ENCODE measurements around the gene RTL1. TPM values are rescaled to one million over a fixed set of nuclear protein-coding genes. Genes with fewer than 3 reads are reported as not detected.

The RTL1 gene
- total RNA-seq, 1 experiment from 2014 or later, result not detected

DNA sequence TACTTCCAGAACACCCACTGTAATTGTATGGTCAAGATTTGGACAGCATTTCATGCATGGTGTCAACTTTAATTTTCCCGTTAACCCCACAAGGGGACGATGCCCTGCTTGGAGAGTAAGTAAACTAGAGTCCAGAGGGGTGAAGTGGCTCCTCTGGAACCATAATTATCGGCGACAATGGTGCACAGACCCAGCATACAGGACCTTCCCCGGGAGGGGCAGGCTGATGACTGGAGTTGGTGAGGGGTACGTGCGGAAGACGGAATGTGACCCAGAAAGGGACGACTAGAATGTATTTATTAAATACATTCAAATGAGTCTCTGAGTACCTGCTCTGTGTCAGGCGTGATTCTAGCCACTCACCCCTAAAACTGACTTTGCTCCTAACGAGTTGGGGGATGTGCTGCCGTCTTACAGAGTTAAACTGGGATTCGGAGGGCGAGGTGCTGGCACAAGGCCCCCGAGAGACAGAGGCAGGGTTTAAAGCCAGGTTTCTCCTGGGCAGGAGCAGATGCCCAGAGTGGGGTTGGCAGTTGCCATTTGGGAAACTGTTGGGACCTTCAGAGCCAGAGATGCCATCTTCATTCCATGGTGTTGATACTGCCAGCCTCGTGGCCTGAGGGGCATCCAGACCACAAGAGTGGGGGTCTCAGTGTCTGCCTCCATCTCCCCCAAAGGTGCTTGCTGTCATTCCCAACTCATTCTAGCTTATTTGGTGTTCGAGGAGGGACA, 10.9 kb downstream of the RTL1 start:
- no peaks in the 10 kb centered on the region for H3K4me1 ChIP-seq (replicated peaks)
- H3K27me3 ChIP-seq (replicated peaks), result no peaks in the 10 kb centered on the region
- H3K9me3 ChIP-seq (replicated peaks), result no peaks in the 10 kb centered on the region
- DNase-seq (ENCODE audit: low read depth in 1 of 2, low spot score in 2 of 2), result no peak
- H3K36me3 ChIP-seq, result peaks cover 31% of the 10 kb centered on the region
- no peak overlapping the region for H3K4me3 ChIP-seq
- H3K27ac ChIP-seq, result no peak overlapping the region

DNA sequence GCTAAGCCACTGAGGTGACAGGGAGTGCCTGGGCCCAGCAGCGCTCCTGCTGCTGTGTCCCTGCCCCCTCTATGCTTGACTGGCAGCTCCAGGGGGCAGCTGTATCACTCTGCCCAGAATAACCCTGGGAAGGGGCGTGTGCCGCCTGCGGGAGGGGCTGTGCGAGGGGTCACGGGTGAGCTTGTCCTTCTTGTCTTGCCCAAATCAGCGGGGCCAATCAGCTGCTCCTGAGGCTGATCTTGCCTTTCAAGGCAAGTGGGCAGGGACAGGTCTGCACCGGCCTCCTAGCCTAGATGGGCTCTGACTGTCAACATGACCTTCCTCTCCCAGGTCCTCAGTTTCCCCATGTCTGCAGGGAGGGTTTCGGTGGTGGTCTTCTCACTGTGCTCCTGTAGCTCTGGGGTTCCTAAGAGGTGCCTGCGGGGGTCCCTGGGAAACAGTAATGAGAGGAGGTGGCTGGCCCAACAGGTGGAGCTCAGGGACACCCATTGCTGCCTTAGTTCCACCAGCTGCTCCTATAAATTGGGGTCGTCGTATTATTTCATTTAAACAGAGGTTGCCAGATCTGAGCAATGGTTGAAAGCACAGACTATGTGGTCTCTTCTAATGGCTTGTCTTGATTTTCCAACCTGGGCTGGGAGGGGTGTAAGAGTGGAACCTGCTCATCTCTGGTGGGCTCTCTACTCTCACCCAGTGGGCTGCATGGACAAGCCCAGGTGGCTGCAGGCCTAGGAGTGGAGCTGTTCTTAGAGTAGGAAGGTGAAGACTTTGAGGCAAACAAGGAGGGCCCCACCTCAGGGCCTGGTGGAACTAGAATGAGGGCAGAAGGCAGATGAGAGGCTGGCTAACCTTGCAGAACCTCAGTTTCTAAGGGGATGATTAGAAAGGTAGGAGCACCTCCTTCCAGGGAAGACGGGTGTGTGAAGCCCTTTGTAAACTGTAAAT, 11.7 kb downstream of the RTL1 start:
- no peaks in the 10 kb centered on the region for H3K9me3 ChIP-seq (replicated peaks)
- H3K36me3 ChIP-seq, result peaks cover 36% of the 10 kb centered on the region
- no peak overlapping the region for H3K4me3 ChIP-seq
- DNase-seq (ENCODE audit: low read depth in 1 of 2, low spot score in 2 of 2), result no peak
- H3K4me1 ChIP-seq (replicated peaks), result no peaks in the 10 kb centered on the region
- H3K27me3 ChIP-seq (replicated peaks), result no peaks in the 10 kb centered on the region
- H3K27ac ChIP-seq, result no peak overlapping the region

DNA sequence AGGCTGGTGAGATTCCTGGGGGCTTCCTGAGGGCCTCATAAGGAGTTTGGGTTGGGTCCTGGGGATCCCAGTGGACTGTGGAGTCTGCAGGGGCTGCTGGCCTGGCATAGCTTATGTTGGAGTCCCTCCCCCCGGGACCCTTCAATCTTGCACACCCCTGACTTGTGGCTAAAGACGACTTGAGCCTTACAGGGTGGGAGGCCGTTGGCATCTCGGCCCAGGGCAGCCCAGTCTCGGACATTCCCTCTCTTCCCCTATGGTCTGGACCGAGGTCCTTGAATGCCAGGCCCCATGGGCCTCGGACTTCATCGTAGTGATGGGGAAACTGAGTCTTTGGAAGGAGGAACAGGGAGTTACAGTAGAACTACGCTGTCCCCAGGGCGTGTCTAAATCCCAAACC, 12.5 kb downstream of the RTL1 start:
- no peak overlapping the region for H3K4me3 ChIP-seq
- no peaks in the 10 kb centered on the region for H3K4me1 ChIP-seq (replicated peaks)
- no peak for DNase-seq (ENCODE audit: low read depth in 1 of 2, low spot score in 2 of 2)
- peaks cover 38% of the 10 kb centered on the region for H3K36me3 ChIP-seq
- H3K27me3 ChIP-seq (replicated peaks), result no peaks in the 10 kb centered on the region
- no peaks in the 10 kb centered on the region for H3K9me3 ChIP-seq (replicated peaks)
- no peak overlapping the region for H3K27ac ChIP-seq

GRCh38 chr14:100890061-100890850, 13.3 kb downstream of the RTL1 start:
- Histone ChIP-seq H3K4me1 (replicated peaks) (no peaks in the 10 kb centered on the region), H3K36me3 (peaks cover 36% of the 10 kb centered on the region), H3K9me3 (replicated peaks) (no peaks in the 10 kb centered on the region), H3K4me3 (no peak overlapping the region), H3K27ac (no peak overlapping the region), H3K27me3 (replicated peaks) (no peaks in the 10 kb centered on the region)
- DNase-seq (ENCODE audit: low read depth in 1 of 2, low spot score in 2 of 2), result no peak

DNA sequence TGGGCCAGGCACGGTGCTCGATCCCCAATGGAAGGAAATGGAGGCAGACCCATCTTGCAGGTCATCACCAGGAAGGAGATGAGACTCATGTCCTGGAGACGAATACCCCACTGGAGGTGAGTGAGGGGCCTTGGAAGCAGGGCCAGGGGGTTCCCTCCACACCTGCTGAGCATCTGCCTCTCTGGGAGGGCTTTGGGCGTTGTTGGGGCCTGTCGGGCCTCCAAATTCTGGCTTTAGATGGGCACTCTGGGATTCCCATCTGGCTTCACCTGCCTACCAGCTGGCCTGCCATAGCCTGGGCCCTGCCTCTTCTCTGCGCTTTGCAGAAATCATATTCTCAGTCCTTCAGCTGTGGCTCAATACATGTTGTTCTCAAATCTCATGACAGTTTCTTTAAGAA, 13.9 kb downstream of the RTL1 start:
- no peak overlapping the region for H3K4me3 ChIP-seq
- peaks cover 35% of the 10 kb centered on the region for H3K36me3 ChIP-seq
- no peaks in the 10 kb centered on the region for H3K9me3 ChIP-seq (replicated peaks)
- H3K27me3 ChIP-seq (replicated peaks), result no peaks in the 10 kb centered on the region
- no peak overlapping the region for H3K27ac ChIP-seq
- no peaks in the 10 kb centered on the region for H3K4me1 ChIP-seq (replicated peaks)
- no peak for DNase-seq (ENCODE audit: low read depth in 1 of 2, low spot score in 2 of 2)

- peaks cover 40% of the 10 kb centered on the region for H3K36me3 ChIP-seq
- no peaks in the 10 kb centered on the region for H3K4me1 ChIP-seq (replicated peaks)
- no peak overlapping the region for H3K4me3 ChIP-seq
- no peaks in the 10 kb centered on the region for H3K9me3 ChIP-seq (replicated peaks)
- no peak overlapping the region for H3K27ac ChIP-seq
- no peaks in the 10 kb centered on the region for H3K27me3 ChIP-seq (replicated peaks)
- no peak for DNase-seq (ENCODE audit: low read depth in 1 of 2, low spot score in 2 of 2)
These were observed 14.7 kb downstream of the RTL1 start for GRCh38 chr14:100888789-100889315.

DNA sequence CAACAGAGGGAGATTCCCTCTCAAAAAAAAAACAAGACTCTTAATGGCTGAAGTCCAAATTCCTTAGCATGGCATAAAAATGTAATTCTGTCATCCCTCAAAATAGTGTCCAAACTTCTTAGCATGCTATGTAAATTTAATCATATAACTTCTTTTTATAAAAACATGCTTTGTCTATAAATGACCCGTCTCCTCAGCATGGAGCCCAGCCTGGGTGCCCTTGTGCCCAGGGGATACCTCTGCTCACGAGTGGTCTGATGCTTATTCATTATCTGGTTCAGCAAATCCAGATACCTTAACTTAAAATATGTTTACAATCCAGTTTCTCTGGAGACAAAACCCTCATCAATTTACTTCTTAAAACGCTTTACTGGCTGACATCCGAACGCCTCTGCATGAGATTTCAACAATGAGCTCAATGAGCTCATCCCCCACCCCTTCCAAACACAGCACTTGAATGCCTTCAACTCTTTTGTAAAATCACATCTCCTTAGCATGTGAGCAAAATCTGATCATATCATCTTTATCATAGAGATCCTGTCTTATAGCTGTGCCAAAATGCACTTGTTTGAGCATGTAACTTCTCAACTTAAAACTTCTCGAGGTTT, 15.7 kb downstream of the RTL1 start:
- no peaks in the 10 kb centered on the region for H3K4me1 ChIP-seq (replicated peaks)
- H3K36me3 ChIP-seq, result peaks cover 44% of the 10 kb centered on the region
- no peaks in the 10 kb centered on the region for H3K9me3 ChIP-seq (replicated peaks)
- H3K27me3 ChIP-seq (replicated peaks), result no peaks in the 10 kb centered on the region
- H3K4me3 ChIP-seq, result no peak overlapping the region
- H3K27ac ChIP-seq, result no peak overlapping the region
- DNase-seq (ENCODE audit: low read depth in 1 of 2, low spot score in 2 of 2), result no peak

GRCh38 chr14:100885617-100886016, 17.9 kb downstream of the RTL1 start:
- peaks cover 49% of the 10 kb centered on the region for H3K36me3 ChIP-seq
- no peaks in the 10 kb centered on the region for H3K9me3 ChIP-seq (replicated peaks)
- H3K27me3 ChIP-seq (replicated peaks), result no peaks in the 10 kb centered on the region
- H3K4me1 ChIP-seq (replicated peaks), result no peaks in the 10 kb centered on the region
- no peak overlapping the region for H3K4me3 ChIP-seq
- no peak for DNase-seq (ENCODE audit: low read depth in 1 of 2, low spot score in 2 of 2)
- no peak overlapping the region for H3K27ac ChIP-seq

DNA sequence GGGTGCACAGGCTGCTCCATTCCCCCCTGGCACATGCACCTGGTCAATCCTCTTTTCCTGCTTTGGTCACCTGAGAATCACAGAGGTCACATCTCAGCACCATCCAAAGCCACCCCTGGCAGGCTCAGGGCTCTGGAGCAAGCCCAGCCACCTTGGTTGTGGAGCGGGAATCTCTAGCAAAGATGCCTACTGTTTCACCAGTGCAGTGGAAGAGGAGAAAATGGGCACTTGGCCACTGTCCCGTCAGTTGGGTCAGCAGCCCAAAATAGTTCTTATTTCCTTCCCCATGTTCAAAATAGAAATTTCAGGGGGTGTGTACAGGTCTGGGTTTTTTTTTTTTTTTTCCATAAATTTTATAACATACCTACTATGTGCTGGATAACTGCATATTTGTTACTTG, 18.3 kb downstream of the RTL1 start:
- Histone ChIP-seq H3K9me3 (replicated peaks) (no peaks in the 10 kb centered on the region), H3K4me1 (replicated peaks) (no peaks in the 10 kb centered on the region), H3K36me3 (peaks cover 49% of the 10 kb centered on the region), H3K27me3 (replicated peaks) (no peaks in the 10 kb centered on the region), H3K27ac (no peak overlapping the region), H3K4me3 (no peak overlapping the region)
- no peak for DNase-seq (ENCODE audit: low read depth in 1 of 2, low spot score in 2 of 2)

- H3K27me3 ChIP-seq (replicated peaks), result no peaks in the 10 kb centered on the region
- no peak for DNase-seq (ENCODE audit: low read depth in 1 of 2, low spot score in 2 of 2)
- no peak overlapping the region for H3K27ac ChIP-seq
- no peak overlapping the region for H3K4me3 ChIP-seq
- H3K9me3 ChIP-seq (replicated peaks), result no peaks in the 10 kb centered on the region
- H3K36me3 ChIP-seq, result peaks cover 46% of the 10 kb centered on the region
- no peaks in the 10 kb centered on the region for H3K4me1 ChIP-seq (replicated peaks)
These were observed 19.1 kb downstream of the RTL1 start for GRCh38 chr14:100884456-100884855.

GRCh38 chr14:100883789-100884101, 19.8 kb downstream of the RTL1 start:
- H3K27me3 ChIP-seq (replicated peaks), result no peaks in the 10 kb centered on the region

DNA sequence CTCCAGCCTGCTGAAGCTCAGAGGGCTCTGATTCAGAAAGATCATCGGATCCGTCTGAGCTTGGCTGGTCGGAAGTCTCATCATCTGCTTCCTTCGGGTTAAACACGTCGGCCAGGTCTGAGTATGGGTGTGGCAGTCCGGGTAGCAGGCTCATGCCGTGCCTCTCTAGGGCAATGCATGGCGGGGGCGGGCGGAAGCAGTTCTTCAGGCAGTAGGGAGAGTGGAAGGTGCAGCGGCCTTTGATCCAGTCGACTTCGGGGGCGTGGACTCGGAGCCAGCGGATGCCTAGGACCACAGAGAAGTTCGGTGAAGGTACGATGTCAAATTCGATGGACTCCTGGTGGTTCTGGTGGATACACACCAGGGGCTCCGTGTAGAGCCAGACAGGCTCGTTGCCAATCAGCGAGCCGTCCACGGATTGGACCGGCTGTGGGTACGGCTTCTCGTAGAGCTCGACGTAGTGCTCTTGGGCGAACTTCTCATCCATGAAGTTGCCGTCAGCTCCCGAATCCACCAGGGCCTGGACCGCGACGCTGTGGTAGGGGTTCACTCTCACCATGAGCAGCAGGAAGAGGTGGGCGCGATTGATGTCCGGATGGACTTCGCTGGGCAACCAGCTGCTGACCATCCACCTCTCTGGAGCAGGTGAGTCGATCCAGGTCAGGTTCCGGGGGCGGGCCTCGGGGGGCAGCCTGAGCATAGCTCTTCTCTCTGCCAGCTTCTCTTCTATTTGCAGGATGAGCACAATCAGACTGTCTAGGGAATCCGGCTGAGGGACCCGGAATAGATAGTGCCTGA, 20.3 kb downstream of the RTL1 start:
- H3K4me1 ChIP-seq (replicated peaks), result no peaks in the 10 kb centered on the region
- H3K27me3 ChIP-seq (replicated peaks), result no peaks in the 10 kb centered on the region
- H3K4me3 ChIP-seq, result no peak overlapping the region
- peaks cover 41% of the 10 kb centered on the region for H3K36me3 ChIP-seq
- no peak overlapping the region for H3K27ac ChIP-seq
- no peak for DNase-seq (ENCODE audit: low read depth in 1 of 2, low spot score in 2 of 2)
- no peaks in the 10 kb centered on the region for H3K9me3 ChIP-seq (replicated peaks)

More at GRCh38 chr14:100883789-100884101, 19.8 kb downstream of the RTL1 start:
- H3K36me3 ChIP-seq, result peaks cover 41% of the 10 kb centered on the region
- no peak for DNase-seq (ENCODE audit: low read depth in 1 of 2, low spot score in 2 of 2)
- no peaks in the 10 kb centered on the region for H3K9me3 ChIP-seq (replicated peaks)
- H3K27ac ChIP-seq, result no peak overlapping the region
- H3K4me3 ChIP-seq, result no peak overlapping the region
- H3K4me1 ChIP-seq (replicated peaks), result no peaks in the 10 kb centered on the region

Measured in SJSA1 (cell line).